Thyroid gland (tissue), 4 donors: Measurements from ENCODE around the gene CGA.

Source experiments
- CTCF ChIP-seq, 6 experiments: fragments of 200-600 bp in 3 of 6; fragments of 450-650 bp in 3 of 6; sonication (generic) in 3 of 6; IDR thresholded peaks; one replicate each; pipeline ENCODE4 v1.5.1; 2016 to 2019; ENCODE audit warnings: antibody characterized with exemption in 6 of 6, mild to moderate bottlenecking in 2 of 6, inconsistent platforms in 1 of 6, moderate library complexity in 1 of 6
- POLR2A ChIP-seq, 2 donors: fragments of 450-650 bp; IDR thresholded peaks; one replicate each; pipeline ENCODE4 v1.6.1; 2017; ENCODE audit warnings: antibody characterized with exemption in 2 of 2, mild to moderate bottlenecking in 2 of 2, moderate library complexity in 1 of 2

GRCh38 chr6:87099472-87099871 lies 4.6 kb upstream of the CGA start:
- no peak for TF ChIP-seq POLR2A (IDR thresholded peaks at IDR 0.05)
- no peak for TF ChIP-seq CTCF (IDR thresholded peaks at IDR 0.05)
